Stimulated activated CD4-positive, alpha-beta T cell treated with anti-CD3 and anti-CD28 coated beads, Interleukin-2, amount 100 ng/mL, for 48 hours (primary cell): ENCODE results near the gene LARP1.

ENCODE experiments used
- DNase-seq, 2 donors: peaks; one replicate each; pipeline ENCODE4 v3.0.0-alpha.2; 2020

The LARP1 gene

DNA sequence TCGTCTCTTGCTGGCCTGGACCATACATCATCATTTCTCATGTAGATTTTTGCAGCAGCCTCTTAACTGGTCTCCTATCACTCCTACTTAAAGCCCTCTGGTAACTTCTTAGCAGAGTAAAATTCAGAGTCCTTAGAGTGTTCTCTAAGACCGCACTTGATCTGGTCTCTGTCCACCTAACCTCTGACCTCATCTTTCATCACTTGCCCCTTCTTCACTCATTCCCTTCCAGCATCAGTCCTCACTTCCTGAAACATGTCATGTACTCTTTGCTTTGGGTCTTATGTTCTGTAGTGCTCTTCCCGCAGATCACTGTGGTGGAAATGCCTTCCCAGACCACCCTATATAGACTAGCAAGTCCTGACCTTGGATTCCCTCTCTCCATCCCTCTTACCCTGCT is 9.8 kb downstream of the LARP1 start:
- DNase-seq = no peak

DNA sequence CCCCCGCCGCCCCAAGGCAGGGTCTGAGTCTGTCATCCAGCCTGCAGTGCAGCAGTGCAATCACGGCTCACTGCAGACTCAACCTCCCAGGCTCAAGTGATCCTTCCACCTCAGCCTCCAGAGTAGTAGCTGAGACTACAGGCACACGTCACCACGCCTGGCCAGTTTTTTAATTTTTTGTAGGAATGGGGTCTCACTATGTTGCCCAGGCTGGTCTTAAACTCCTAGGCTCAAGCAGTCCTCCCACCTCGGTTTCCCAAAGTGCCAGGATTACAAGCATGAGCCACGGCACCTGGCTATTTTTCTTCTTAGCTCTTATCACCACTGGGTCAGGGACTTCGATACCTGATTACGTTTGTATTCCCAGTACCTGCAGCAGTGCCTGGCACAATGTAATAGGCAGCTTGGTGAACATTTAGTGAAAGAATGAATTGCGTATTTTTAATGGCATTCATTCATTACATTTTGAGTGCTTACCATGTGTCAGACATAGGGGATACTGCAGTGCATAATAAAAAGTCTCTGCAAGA is 10.3 kb downstream of the LARP1 start:
- DNase-seq = no peak

DNA sequence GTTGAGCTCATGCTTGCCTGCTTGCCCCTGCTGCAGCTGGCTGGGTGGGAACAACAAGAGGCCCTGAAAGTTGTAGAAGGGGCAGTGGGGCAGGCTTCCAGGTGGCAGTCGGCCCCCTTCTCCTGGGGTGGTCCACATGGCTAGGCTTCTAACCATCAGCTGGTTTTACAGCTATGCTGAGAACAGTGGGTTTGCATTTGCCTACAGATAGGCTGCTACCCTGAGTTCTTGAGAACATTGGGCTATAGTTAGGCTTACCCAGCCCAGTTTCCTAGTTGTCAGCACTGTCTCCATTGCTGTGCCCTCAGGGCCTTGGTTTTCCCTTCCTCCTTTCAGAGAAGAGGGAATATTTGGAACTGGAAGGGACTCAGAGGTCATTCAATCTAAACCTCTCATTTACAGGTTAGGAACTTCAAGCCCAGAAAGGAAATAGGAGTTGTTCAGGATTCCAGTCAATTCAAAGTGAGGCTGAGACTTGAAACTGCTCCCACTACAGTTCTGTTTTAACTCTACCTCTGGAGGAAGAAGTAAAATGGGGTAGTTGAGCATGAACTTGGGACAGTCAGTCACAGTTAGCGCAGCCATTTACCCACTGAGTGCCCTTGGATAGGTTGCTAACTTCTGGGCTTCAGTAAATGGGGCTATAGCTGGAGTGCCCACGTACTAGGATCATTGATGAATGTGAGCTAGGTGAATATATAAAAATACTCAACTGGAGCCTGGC is 11.5 kb downstream of the LARP1 start:
- DNase-seq = no peak

DNA sequence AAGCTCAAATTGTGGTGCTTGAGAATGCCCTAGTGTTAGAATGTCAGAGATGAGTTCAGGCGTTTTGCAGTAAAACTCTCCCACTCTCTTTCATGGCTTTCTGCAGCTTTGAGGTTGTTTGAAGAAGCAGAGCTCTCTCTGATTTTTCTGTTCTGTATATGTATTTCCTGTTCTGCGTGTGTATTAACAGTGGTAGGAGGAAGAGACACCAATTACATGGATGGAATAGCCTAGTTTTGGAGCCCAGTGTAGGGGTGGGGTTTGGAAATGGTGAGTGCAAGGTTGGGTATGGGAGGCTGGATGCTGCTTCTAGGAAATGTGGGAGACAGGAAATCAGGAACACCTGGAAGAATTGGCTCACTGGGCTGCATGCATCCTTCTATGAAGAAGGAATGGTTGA is 12.4 kb downstream of the LARP1 start:
- DNase-seq = no peak

DNA sequence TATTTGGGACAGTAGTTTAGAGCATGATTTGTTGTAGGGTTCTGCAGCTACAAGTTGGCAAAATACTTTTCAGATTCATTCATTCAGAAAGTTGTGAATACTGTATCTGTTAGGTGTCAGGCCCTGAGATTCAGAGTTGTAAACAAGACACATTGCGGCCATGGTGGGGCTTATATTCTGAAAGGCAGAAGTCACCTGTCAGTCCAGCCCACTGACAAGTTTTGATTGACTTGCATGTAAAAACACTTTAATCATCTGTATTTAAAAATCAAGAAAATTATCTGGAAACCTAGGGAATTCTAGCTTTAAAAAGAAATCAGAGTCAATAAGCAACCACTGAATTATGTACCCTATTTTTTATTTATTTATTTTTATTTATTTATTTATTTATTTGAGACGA is 13.0 kb downstream of the LARP1 start:
- no peak for DNase-seq

DNA sequence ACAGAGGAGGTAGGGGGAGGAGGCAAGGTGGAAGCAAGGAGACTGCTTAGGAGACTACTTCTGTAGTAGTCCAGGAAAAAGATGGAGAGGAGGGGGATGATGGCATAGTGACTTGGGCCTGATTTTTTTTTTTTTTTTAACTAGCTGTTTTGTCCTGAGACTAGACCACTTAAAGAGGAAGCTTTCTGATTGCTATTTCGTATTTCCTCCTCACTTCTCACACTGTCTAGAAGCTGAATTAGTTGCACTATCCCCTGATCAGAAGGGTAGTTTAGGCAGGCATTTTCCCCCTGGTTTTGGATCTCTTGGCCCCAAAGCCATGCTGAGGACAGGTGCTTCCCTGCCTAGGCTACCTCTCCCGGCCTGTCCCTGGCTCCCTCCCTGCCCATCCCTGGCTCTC is 14.9 kb downstream of the LARP1 start:
- DNase-seq = no peak

DNA sequence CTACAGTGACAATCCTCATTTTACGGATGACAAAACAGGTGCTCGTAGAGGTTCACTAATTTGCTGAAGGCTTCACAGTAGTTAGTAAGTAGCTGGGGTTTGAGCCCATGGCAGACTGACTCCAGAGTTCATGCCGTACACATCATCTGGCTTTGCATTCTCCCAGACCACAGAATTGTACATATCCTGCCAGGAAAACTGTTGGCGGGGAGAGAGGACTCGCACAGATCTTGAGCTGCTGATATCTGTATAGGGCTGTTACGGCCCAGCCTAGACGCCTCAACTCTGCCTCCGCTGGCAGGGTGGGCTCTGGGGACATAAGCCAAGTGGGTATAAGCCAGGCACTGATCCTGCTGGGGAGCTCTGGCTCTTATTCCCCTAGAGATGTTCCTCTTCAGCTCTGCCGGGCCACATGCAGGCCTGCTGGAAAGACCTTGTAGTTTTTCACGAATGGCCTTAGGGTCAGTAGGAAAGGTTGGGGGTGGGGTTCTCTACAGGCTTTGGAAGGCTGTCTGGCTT is 16.3 kb downstream of the LARP1 start:
- DNase-seq = no peak

DNA sequence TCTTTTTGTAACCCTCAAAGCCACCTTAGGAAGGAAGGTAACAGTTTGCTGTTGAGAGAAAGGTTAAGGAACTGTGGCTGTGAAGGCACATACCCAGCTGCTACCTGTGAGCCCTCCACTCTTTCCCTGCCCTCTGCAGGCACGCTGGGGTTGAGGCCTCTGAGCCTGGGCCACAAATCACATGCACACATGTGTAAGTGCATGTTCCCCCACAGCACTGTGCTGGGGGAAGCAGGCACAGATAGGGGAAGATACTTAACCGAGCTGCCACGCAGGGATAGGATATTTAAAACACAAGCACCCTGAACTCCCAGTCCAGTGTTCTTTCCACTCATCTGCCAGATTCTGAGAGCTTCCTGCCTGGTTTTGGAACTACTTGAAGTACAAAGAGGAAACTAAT is 18.1 kb downstream of the LARP1 start:
- DNase-seq = no peak

DNA sequence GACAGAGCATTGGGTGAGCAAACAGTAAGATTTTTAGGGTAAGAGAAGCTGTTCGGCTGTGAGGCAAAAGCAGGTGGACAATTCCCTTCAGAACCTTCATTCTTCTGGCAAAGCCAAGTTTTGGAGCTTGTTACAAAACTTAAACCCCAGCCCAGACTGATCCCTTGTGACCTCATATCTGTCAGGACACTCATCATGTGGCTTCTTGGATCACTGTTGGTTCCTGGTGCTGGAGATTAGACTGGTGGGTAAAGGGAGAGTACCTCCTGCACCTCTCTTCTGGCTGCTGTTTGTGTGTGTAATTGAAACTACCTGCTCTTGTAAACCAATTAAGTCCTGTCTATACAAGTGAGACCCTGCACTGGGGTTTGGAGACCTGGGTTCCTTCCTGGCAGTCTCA is 21.0 kb downstream of the LARP1 start:
- no peak for DNase-seq

DNA sequence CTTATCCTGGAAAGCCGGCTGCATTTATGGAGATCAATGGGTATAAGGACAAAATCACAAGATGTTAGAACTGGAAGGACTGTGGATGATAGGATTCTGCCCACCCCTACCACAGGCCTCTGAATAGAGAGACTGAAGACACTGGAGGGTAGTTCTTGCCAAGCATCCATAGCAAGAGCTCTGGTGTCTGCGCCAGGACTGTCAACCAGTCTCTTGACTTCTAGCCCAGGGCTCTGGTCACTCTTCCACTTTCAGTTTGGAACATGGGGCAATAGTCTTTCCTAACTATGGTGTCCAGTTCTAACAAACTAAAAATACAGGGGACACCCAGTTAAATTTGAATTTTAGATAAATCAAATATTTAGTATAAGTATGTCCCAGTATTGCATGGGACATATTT is 23.4 kb downstream of the LARP1 start:
- no peak for DNase-seq

DNA sequence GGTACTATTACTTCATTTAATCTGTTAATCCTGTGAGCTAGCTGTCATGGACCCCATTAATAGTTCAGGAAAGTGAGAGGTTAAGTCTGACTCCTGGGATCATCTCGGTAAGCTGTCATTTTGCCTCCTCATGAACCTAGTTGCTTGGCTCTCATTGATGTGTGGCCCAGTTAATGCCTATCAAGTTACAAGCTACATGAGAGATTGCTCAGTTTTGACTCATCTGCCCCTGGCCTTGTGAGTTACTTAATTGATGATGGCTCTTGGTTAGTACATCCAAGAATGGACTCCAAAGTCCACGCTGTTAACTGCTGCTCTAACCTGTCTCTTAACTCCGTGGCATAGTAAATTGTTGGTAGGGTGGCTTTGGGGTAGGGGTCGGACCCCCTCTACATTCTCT is 23.9 kb downstream of the LARP1 start:
- DNase-seq = no peak

DNA sequence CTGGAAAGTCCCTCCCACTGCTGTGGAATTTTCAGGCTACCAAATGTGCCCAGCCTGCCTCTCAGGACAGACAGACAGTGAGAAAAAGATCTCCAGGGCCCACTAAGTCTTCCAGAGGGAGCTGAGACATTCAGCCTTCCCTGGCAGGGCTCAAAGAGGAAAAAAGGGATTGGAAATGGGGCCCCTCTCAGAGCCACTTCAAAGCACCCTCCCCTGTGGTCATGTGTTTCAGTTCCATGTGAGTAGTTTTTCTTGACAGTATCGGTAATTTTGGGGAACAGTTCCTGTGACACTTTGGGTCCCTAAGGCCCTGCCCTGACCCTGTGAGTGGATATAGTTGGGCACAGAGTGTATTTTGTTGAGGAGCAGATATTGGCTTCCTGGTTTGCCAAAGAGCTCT is 25.0 kb downstream of the LARP1 start:
- DNase-seq = no peak

DNA sequence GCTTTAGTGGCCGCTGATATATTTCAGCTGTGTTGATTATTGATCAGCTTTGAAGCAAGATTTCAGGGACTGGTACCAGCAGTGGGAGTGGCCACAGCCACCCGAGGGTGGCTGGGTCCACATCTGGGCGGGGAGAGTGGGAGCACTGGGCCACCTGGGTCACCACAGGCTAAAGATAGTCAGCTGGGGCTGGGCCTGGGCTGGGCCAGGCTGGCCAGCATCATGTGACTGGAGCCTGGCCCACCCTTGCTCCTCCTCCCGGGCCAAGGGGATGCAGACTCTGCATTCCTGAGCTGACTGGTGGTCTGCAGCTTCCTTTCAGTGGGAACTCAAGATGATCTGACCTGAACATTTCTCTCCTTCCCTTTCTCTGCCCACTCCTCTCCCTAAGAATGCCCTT is 27.1 kb downstream of the LARP1 start:
- no peak for DNase-seq

DNA sequence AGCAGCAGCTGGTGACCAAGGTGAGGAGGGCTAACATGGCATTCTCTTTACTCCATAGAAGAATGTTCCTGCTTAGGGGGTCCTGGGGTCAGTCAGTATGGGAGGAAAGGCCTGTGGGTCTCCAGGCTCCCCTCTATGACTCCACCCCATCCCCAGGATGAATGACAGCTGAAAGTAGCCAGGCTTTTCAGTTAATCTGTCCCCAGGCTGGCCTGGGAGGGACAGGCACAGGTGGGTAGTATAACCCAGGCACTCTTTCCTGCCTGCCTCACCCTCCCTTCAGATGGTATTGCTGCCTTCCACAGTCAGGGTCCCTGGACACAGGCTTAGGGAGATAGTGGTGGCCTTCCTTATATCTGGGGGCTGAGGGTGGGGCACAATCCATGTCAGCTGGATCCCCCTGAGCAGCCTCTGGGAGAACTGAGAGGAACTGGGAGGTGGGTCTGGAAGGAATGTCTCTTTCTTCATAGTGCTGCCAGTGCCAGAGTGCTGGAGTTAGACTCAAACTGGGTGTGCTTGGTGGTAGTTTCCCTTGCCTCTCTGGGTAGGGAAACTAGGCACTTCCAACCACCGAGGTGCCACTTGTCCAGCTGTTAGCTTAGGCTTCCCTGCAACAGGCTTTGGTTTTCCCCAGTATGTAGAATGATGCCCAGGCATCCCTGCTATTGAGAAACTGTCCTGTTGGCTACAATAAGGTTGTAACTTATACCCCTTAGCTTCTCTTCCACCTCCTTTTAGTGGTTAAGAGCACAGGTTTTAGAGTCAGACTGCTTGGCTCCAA is 27.8 kb downstream of the LARP1 start:
- no peak for DNase-seq

DNA sequence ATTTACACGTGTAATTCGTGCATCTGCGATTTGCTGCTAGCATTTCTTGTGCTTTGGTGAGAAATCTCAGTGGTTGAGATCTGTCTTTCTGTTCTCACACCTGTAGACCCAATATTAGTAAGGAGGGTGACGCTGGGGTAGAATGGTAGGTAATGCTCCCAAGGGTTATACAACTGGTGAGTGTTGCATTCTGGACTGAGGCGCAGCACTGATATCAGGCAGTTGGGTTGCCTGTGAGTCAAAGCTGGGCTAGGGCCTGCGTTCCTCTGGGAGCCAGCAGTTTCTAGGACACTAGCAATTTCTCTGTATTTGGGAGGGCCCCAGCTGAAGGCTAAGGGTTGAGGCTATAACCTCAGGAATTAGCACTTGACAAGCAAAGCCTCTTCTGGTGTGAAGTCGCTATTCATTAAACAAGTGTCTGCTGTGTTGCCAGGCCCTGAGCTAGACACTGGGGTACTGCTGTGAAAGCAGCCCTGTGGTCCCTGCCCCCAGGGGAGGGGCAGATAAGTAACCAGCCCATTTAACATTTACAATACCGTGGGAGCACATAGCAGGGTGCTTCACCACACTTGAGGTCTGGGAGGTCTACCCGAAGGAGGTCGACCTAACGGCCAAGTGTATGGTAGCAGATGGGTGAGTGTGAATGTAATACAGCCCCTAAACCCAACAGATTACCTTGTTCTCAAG is 28.7 kb downstream of the LARP1 start:
- DNase-seq = no peak

DNA sequence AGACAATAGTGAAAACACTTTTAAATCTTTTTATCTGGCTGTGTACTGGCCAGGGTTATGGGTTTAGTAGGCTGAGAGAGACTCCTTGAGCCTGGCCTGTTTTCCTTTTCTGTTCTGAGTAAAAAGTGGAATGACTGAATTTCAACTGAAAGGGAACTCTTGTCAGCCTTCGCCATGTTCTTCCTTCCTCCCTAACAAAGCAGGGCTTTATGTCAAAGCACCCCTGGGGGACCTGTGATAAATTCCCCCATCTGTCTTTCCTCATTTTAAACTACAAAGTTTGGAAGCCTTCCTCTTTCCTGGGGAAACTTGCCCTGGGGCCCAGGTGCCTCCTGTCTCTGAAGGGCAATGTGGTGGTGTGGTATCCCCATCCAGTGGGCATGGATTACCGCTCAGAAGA is 29.7 kb downstream of the LARP1 start:
- no peak for DNase-seq

DNA sequence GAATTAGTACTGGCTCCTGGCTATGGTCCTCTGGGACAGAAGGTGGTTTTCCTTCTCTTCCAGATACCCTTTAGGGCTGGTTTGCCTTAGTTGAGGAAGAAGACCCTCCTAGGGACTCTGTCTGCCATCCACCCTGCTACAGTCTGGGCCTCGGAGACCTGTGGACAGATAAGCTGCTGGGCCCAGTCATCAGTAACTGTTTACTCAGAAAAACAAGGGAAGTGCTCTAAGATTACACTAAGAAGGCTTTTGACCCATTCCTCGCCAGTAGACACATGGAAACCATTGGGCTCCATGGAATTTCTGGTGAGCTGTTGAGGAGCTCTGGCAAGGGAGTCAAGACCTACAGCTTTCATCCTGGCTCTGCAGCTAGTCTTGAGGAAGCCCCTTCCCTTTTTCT is 31.2 kb downstream of the LARP1 start:
- no peak for DNase-seq

DNA sequence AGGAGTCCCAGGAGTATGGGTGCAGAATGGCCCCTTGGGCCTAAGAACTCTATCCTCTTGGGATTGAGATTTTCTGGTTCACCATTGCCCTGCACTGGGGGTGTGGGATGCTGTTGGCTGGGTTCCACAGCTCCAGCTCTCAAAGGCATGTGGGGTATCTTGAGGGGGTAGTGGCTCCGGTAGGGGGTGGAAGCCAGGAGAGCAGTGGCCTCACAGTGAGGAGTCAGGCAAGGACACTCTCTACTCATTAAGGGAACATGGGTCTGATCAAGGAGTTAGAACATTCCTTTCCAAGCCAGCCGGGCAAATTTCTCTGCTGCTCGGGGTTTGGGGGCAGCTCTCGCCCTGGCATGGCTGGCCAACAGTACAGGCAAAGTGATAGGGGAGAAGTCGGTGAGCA is 33.0 kb downstream of the LARP1 start:
- DNase-seq = no peak

DNA sequence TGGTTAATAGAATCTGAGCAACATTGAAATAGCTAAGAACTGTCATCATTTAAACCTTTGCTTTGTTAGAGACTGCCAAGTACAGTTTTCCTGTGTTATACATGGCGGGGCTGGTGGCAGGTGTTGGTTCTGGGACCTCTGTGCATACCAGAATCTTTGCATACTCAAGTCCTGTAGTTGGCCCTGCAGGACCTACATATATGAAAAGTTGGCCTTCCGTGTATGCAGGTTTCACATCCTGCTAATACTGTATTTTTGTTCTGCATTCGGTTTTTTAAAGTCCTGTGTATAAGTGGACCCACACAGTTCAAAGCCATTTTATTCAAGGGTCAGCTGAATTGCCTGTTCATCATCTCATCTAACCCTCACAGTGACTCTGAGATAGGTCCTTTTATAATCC is 36.4 kb downstream of the LARP1 start:
- no peak for DNase-seq

DNA sequence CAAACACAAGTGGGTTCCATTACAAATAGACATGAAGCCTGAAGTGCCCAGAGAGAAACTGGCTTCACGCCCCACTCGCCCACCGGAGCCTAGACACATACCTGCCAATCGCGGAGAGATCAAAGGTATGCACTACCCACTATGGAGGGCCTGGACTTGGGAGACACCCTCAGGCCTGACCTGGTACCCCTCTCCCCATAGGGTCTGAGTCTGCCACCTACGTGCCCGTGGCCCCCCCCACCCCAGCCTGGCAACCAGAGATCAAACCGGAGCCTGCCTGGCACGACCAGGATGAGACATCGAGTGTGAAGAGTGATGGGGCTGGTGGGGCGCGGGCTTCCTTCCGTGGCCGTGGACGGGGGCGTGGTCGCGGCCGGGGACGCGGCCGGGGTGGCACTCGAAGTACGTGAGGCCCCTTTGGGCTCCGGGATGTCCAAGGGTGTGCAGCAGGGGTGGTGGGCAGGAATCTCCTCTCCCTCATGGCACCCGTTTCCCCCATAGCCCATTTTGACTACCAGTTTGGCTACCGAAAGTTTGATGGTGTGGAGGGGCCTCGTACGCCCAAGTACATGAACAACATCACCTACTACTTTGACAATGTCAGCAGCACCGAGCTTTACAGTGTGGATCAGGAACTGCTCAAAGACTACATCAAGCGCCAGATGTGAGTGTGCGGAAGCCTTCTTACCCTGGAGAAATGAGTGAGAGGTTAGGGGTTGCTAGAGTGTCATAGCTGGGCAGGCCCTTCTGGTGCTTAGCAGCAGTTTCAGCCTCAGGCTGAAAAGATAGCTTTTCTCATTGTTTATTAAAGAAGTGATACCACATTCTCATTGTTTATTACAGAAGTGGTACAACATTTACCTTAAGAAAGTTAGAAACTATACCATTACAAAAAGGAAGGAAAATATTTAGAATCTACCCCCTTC is 38.7 kb downstream of the LARP1 start:
- DNase-seq = no peak

DNA sequence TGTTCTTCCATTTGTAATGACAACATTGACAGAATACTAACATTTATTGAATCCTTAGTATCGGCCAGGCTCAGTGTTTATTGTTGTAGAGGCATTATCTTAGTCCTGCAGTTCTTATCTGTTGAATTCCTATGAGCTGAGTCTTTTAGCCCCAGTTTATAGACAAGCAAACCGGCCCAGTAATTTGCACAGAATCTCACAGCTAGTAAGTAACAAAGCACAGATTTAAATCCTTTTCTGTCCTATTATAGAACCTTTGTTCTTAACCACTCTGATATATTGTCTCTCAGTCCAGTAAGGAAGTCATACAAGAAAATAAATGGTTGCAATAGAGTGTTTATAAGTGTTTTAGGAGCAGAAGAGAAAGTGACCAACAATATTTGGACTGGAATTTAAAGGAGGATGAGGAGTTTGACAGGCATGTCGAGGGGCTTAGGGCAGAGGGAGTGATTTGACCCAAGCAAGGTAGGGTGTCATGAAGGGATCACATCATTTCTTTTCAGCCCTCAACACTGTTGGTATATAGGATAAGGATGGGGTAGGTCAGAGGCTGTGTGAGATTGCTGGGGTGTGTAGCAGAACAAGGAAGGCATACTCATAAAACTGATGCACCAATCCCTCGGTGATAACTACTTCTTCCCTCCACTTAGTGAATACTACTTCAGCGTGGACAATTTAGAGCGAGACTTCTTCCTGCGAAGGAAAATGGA is 39.5 kb downstream of the LARP1 start:
- DNase-seq = no peak

DNA sequence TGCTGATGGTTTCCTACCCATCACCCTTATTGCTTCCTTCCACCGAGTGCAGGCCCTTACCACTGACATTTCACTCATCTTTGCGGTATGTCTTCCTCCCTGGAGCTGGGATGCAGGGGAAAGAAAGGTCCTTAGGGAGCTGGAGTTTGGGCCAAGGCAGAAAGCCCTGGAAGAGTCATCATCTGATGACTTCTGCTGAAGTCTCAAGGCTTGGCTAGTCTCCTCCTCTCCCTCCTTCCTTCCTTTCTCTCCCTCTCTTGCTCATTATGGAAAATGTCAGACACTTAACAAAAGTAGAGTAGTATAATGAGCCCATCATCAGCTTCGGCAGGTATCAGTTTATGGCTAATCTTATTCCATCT is 40.0 kb downstream of the LARP1 start:
- DNase-seq = no peak
